ENCODE measurements around the gene LRMDA. TPM values are rescaled to one million over a fixed set of nuclear protein-coding genes. Genes with fewer than 3 reads are reported as not detected.

The LRMDA gene
- polyA plus RNA-seq, 2 of the 4 experiments (the other 2 are of a cell fraction) = 4.6 to 5.2 TPM

GRCh38 chr10:75712242-75712880 lies 280.9 kb downstream of the LRMDA start:
- ChIA-PET POLR2A (no interaction called here), CTCF (no interaction called here)
- WGBS (ENCODE audit: missing lambda C conversion rate) = 52% methylated on average over 22 of the region's 22 CpGs
- Histone ChIP-seq H3K27ac (no peak overlapping the region), H3K9me3 (no peaks in the 10 kb centered on the region), H3K4me1 (no peaks in the 10 kb centered on the region), H3K4me2 (no peak overlapping the region), H3K4me3 (no peak overlapping the region)
- FAIRE-seq = no peak
- TF ChIP-seq REST (IDR thresholded peaks at IDR 0.05) = no peak
- no peak for TF ChIP-seq GATA3 (IDR thresholded peaks at IDR 0.05; ENCODE audit: borderline replicate concordance)
- TF ChIP-seq ZFP36 (IDR thresholded peaks at IDR 0.05; ENCODE audit: borderline replicate concordance, partially characterized antibody) = no peak
- no peak for TF ChIP-seq TFCP2L1 (CRISPR knock-in tag; IDR thresholded peaks at IDR 0.05)
- TF ChIP-seq, protein P1, sequence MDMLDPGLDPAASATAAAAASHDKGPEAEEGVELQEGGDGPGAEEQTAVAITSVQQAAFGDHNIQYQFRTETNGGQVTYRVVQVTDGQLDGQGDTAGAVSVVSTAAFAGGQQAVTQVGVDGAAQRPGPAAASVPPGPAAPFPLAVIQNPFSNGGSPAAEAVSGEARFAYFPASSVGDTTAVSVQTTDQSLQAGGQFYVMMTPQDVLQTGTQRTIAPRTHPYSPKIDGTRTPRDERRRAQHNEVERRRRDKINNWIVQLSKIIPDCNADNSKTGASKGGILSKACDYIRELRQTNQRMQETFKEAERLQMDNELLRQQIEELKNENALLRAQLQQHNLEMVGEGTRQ (IDR thresholded peaks at IDR 0.05) = no peak
- TF ChIP-seq FOSL2 (IDR thresholded peaks at IDR 0.05) = no peak
- TF ChIP-seq FOSL2 (CRISPR knock-in tag; IDR thresholded peaks at IDR 0.05) = no peak
- no peak for TF ChIP-seq KDM5A (IDR thresholded peaks at IDR 0.05)
- TF ChIP-seq, protein P2, sequence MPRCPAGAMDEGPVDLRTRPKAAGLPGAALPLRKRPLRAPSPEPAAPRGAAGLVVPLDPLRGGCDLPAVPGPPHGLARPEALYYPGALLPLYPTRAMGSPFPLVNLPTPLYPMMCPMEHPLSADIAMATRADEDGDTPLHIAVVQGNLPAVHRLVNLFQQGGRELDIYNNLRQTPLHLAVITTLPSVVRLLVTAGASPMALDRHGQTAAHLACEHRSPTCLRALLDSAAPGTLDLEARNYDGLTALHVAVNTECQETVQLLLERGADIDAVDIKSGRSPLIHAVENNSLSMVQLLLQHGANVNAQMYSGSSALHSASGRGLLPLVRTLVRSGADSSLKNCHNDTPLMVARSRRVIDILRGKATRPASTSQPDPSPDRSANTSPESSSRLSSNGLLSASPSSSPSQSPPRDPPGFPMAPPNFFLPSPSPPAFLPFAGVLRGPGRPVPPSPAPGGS (IDR thresholded peaks at IDR 0.05) = no peak
- no peak for TF ChIP-seq CEBPB (IDR thresholded peaks at IDR 0.05)
- TF ChIP-seq MAFK (IDR thresholded peaks at IDR 0.05; ENCODE audit: partially characterized antibody) = no peak
- ATAC-seq = no peak
- DNase-seq (ENCODE audit: low read depth in 1 of 2, low spot score in 1 of 2) = no peak

DNA sequence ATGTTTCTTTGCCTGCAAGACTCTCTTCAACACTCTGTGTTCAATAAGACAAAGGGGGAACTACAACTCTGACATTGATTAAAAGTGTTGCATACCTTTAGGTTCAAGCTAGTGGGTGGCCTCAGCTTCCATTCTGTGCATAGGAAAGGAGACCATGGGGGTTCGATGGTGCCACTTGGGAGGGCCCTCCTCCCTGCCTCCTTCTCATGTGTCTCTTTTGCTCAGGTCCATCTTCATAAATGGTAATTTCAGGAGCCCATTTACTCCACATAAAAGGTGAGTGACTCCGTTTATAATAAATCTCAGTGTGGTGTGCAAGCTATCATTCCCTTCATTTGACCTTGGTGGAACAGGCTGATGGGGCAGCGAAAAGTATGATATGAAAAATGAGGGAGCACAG lies 285.1 kb downstream of the LRMDA start:
- ChIA-PET POLR2A (no interaction called here), CTCF (interaction anchor here (0.7 to 1.1 kb wide), 3 partner anchors 68 to 390 kb away, joined by 3 to 4 read pairs (median 3); no protein-coding TSS in a partner anchor)
- DNase-seq (ENCODE audit: low read depth in 1 of 2, low spot score in 1 of 2) (no peak), FAIRE-seq (peak; percentile 36), ATAC-seq (no peak)
- 38% methylated on average over 3 of the region's 3 CpGs for WGBS (ENCODE audit: missing lambda C conversion rate)
- no peak overlapping the region for H3K27ac ChIP-seq
- no peaks in the 10 kb centered on the region for H3K9me3 ChIP-seq
- no peak overlapping the region for H3K4me3 ChIP-seq
- H3K4me2 ChIP-seq = no peak overlapping the region
- H3K4me1 ChIP-seq = no peaks in the 10 kb centered on the region
- TF ChIP-seq GATA3 (IDR thresholded peaks at IDR 0.05; ENCODE audit: borderline replicate concordance) = no peak
- TF ChIP-seq FOXS1 (CRISPR knock-in tag; IDR thresholded peaks at IDR 0.05) = no peak
- no peak for TF ChIP-seq KDM1A (IDR thresholded peaks at IDR 0.05; ENCODE audit: low read depth)
- no peak for TF ChIP-seq PHF8 (IDR thresholded peaks at IDR 0.05; ENCODE audit: borderline replicate concordance, low read depth)
- TF ChIP-seq MAFK (IDR thresholded peaks at IDR 0.05; ENCODE audit: partially characterized antibody) = no peak
- no peak for TF ChIP-seq HES2 (IDR thresholded peaks at IDR 0.05)
- TF ChIP-seq ZFP36 (IDR thresholded peaks at IDR 0.05; ENCODE audit: borderline replicate concordance, partially characterized antibody) = no peak
- TF ChIP-seq FOSL2 (IDR thresholded peaks at IDR 0.05) = no peak
- no peak for TF ChIP-seq FOSL2 (CRISPR knock-in tag; IDR thresholded peaks at IDR 0.05)
- TF ChIP-seq, protein P3, sequence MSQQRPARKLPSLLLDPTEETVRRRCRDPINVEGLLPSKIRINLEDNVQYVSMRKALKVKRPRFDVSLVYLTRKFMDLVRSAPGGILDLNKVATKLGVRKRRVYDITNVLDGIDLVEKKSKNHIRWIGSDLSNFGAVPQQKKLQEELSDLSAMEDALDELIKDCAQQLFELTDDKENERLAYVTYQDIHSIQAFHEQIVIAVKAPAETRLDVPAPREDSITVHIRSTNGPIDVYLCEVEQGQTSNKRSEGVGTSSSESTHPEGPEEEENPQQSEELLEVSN (IDR thresholded peaks at IDR 0.05; ENCODE audit: borderline replicate concordance, low read depth) = no peak

Data from A549 (cell line).